Fibroblast of skin of right quadriceps (primary cell): Measurements from ENCODE around the gene ALDH1A2.

Experiments
- DNase-seq: peaks from one replicate; pipeline ENCODE4 v3.0.0-alpha.2; 2013

The ALDH1A2 gene

DNA sequence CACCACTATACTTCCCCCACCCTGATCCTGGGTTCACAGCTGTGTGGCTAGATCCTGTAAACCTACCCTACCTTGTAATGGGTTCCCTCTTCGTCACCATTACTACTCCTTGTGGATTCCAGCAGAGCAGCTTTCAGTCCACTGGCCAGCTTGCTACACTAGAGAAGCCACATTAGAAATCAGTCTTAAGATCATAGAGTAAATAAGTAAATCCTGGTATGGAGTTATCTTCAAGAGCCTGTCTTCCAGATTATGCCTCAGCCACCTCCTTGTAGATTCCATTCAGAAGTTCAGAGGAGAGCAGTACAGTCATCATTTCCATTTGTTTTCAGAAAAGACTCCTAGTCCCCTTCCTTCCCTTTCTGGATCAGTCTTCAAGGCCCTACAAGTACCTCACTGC, 123.7 kb downstream of the ALDH1A2 start:
- DNase-seq = no peak

DNA sequence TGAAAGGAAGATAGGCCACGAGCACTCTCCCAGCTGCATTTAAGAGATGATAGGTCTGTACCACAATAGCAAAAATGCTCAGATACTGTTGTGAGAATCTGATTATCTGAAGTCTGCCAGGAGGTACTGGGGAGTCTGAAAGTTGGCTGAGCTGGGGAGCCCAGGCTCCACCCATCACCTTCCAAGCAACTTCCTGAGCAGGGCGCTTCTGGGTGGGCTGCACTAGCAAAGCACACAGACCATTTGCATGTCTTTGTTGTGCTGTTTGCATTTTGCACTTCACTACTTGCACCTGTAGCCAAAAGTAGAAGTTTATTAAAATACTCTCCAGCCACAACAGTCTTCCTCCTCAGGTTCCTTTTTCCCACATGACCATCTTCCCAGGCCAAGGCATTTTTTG, 133.2 kb downstream of the ALDH1A2 start:
- no peak for DNase-seq

GRCh38 chr15:57931570-57931969, 133.9 kb downstream of the ALDH1A2 start:
- no peak for DNase-seq

- no peak for DNase-seq
Observed at GRCh38 chr15:57927091-57927631, 138.3 kb downstream of the ALDH1A2 start.

GRCh38 chr15:57925650-57926049, 139.9 kb downstream of the ALDH1A2 start:
- no peak for DNase-seq

DNA sequence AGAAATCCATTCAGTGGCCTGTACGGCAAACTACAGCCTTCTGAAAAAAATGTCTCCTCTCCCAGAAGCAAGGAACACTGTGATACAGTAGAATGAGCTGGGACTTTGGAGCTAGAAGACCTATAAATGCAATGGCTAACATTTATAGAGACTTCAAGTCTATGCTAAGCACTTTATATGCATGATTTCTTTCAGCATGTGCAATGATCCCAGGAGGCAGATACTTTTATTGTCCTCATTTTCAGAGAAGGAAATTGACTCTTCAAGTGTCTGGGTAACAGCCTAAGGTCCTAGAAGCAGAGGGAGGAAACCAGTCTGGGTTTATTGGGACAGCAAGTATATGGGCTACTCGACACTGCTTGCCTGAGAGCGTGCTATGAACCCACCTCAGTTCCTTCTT, 140.9 kb downstream of the ALDH1A2 start:
- no peak for DNase-seq

DNA sequence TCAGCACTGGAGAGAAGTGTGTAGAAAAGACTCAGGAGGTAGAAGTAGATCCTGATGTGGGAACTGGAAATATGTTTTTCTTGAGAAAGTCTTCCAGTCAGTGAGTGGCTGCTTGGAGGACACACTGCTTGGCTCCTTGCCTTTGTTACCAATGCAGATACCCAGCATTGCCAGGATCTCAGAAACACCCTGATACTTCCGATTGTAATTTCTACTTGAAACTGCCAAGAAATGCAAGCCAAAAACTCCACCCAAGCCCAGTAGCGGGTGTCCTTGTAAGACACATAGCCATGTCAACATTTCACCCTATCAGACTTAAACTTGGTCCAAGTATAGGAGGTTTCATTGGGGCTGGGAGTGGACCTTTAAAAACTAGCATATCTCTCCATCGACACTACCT, 141.8 kb downstream of the ALDH1A2 start:
- DNase-seq = no peak

DNA sequence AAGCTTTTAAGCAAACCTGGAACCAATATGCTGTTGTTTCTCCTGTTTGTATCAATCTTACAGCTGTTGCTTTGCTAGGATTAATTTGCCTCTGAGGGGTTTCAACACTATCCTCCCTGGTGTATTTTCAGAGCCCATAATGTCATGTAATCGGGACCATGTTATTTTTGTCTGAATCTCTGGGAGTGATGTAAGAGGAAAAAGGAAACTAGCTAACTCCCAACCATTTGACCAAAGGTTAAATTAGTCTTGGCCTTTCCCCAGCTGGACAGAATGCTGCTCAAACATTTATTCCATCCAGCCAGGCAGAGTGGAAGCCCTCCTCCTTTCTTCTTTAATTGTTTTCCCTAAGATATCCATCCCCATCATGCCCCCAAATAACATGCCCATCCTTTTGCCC, 142.2 kb downstream of the ALDH1A2 start:
- no peak for DNase-seq

DNA sequence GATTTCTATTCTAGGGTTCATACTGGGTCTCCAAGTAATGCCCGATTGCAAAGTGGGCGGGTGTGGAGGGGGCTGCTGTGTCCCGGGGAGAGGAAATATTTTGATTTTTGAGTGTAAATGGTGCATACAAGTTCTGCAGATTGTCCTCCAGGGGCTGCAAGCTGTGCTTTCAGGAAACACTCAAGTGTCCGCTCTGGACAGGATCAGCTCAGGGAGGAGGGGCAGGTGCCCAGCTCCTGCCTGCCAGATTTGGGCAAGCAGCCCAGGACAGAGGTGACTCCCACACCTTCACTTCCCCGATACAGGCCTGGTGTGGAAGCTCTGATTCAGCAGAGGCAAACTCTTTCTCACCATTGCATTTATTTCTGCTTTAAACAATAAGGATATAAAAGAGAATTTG, 142.7 kb downstream of the ALDH1A2 start:
- DNase-seq = no peak

GRCh38 chr15:57921371-57921770, 144.1 kb downstream of the ALDH1A2 start:
- no peak for DNase-seq

DNA sequence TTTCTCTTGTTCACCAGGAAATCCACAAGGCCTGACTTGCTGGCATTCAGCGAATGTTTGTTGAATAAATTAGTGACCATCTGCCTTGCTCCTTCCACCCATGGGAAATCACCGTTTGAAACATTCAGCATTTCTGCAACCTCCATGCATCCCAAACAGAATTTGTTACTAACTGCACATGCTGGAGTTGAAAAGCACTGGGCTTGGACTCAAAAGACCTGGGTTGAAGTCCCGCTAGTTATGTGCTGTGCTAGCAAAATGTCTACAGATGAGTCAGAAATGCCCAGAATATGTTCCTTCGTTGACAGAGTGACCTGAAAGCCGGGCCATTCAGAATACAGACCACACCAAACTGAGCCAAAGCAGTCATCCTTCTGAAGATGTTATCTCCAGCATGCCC, 144.6 kb downstream of the ALDH1A2 start:
- DNase-seq = no peak

DNA sequence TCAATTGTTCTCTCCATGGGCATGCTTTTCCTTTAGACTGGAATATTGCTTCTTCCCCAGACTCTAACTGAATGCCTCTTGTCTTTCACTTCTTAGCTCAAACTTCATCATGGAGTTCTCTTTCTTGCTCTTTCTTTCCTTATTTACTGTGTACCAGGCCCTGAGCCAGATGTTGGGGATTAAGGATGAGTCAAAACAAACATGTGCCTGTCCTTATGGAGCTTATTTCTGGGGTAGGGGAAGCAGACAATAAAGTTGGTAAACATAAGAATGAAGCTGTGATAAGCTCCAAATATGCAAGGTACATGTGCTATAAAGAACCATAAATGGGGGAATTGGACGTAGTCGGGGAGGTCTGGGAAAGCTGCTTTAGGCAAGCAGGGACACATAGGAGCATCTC, 145.8 kb downstream of the ALDH1A2 start:
- DNase-seq = no peak

GRCh38 chr15:57917998-57918397, 147.5 kb downstream of the ALDH1A2 start:
- DNase-seq = no peak

GRCh38 chr15:57916695-57917094, 148.8 kb downstream of the ALDH1A2 start:
- no peak for DNase-seq

GRCh38 chr15:57915827-57916531, 149.5 kb downstream of the ALDH1A2 start:
- DNase-seq = no peak

GRCh38 chr15:57914350-57915055, 151.0 kb downstream of the ALDH1A2 start:
- DNase-seq = no peak

DNA sequence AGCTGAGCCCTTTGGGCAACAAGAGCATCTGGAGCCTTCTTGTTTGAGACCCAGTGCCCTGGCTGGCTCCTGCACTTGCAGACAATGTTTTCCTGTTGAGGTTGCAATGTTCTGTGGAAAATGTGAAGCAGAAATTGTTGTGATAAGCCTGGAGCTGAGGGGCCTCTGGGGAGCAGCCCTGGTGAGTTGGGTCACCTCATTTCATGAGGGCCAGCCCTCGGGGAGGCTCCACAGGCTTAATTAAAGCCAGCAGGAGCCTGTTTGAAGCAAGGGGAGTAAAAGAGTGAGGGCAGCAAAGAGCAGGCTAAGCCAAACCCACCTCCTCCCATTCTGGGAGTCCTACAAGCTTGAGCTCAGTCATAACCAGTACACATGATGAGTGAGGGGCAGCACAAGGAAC, 154.3 kb downstream of the ALDH1A2 start:
- no peak for DNase-seq

- no peak for DNase-seq
Observed at GRCh38 chr15:57910672-57911071, 154.8 kb downstream of the ALDH1A2 start.

- no peak for DNase-seq
Observed at GRCh38 chr15:57909388-57909787, 156.1 kb downstream of the ALDH1A2 start.

- no peak for DNase-seq
Observed at GRCh38 chr15:57903626-57904025, 161.9 kb downstream of the ALDH1A2 start.
